Nephron progenitor cell (in vitro differentiated cells): ENCODE measurements around the gene TAF6.

Experiments
- DNase-seq: peaks from one replicate; pipeline ENCODE4 v3.0.0; 2021
- H3K27ac Mint-ChIP-seq: 2 replicates; pipeline ENCODE4 v1.8.0; 2021; ENCODE audit warnings: mild to moderate bottlenecking, moderate library complexity, mixed read lengths
- H3K27me3 Mint-ChIP-seq: 2 replicates; pipeline ENCODE4 v1.8.0; 2021; ENCODE audit warnings: mild to moderate bottlenecking, low read depth, mixed read lengths; ENCODE audit not compliant: poor library complexity
- H3K36me3 Mint-ChIP-seq: 2 replicates; pipeline ENCODE4 v1.8.0; 2021; ENCODE audit warnings: low read depth, mixed read lengths
- H3K4me1 Mint-ChIP-seq: 2 replicates; pipeline ENCODE4 v1.8.0; 2021; ENCODE audit warnings: mixed read lengths
- H3K4me3 Mint-ChIP-seq: 2 replicates; pipeline ENCODE4 v1.8.0; 2021; ENCODE audit warnings: mild to moderate bottlenecking, moderate library complexity, mixed read lengths
- H3K9me3 Mint-ChIP-seq: 2 replicates; pipeline ENCODE4 v1.8.0; 2021; ENCODE audit warnings: mild to moderate bottlenecking, moderate library complexity, mixed read lengths
- TF ChIP-seq, protein P1 (sequence below): fragments of 200-600 bp; sonication (generic); IDR thresholded peaks from 2 replicates; pipeline ENCODE4 v1.5.0; 2021; ENCODE audit warnings: antibody characterized with exemption

The TAF6 gene

DNA sequence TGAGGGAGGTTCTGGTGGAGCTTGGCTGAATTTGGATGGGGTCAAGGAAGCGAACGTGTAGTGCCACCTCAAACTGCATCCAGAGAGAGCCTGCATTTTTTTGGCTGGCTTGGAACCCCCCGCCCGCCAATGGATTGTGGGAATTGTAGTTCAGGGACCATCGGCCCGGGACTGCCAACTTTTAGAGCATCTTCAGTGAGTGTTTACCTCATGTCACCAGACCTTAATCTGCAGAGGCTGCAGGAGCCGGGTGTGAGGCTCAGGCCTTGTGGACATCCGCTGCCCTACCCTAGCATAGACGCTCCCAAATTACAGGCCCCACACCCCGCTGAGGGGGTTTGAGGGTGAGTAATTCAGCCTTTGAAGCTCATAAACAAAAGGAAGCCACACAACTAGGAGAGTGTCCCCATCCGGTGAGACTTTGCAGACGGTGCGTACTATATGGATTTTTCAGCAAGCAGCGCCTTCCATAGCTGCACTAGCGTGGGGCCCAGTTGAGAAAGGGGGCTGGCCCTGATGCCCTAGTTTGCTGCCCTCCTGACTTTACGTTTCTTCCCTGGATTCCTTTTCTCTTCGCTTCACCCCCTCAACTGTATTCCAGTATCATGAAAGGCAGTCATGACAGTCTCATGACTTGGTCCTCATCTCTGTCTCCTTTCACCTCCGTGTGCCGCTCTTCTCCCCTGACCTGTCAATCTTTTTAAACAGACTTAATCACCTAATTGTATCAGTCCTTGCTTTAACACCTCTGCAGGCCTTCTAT lies 993 bp upstream of the TAF6 start:
- no peaks in the 10 kb centered on the region for H3K9me3 Mint-ChIP-seq
- peak overlapping the region; percentile 98 for H3K4me3 Mint-ChIP-seq
- TF ChIP-seq, protein P1, sequence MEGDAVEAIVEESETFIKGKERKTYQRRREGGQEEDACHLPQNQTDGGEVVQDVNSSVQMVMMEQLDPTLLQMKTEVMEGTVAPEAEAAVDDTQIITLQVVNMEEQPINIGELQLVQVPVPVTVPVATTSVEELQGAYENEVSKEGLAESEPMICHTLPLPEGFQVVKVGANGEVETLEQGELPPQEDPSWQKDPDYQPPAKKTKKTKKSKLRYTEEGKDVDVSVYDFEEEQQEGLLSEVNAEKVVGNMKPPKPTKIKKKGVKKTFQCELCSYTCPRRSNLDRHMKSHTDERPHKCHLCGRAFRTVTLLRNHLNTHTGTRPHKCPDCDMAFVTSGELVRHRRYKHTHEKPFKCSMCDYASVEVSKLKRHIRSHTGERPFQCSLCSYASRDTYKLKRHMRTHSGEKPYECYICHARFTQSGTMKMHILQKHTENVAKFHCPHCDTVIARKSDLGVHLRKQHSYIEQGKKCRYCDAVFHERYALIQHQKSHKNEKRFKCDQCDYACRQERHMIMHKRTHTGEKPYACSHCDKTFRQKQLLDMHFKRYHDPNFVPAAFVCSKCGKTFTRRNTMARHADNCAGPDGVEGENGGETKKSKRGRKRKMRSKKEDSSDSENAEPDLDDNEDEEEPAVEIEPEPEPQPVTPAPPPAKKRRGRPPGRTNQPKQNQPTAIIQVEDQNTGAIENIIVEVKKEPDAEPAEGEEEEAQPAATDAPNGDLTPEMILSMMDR = no peak
- peaks cover 40% of the 10 kb centered on the region for H3K4me1 Mint-ChIP-seq
- H3K27me3 Mint-ChIP-seq = peaks cover 3% of the 10 kb centered on the region
- peaks cover 28% of the 10 kb centered on the region for H3K36me3 Mint-ChIP-seq
- peak; percentile 67 for DNase-seq
- peak overlapping the region; percentile 100 for H3K27ac Mint-ChIP-seq

DNA sequence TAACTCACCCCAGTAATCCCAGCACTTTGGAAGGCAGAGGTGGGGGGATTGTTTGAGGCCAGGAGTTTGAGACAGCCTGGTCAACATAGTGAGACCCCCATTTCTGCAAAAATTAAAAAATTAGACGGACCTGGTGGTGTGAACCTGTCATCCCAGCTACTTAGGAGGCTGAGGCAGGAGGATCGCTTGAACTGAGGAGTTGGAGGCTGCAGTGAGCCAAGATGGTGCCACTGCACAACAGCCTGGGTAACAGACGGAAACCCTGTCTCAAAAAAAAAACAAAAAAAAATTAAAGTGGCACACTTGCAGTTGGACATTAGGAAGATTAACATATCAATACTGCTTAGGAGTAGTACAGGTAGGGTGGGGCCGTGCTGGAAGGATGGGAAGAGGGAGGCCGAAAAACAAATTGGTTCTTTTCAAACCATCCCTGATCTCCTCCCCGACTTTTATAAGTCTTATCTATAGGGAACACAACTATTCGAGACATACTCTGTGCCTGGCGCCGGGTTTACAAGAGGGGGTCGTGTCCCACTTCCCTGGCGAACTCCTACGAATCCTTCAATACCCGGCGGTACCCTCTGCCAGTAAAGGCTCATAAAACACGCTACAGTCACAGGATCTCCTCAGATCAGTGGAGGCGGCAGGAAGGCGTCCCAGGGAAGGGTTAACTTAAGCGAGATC lies 628 bp downstream of the TAF6 start:
- H3K27me3 Mint-ChIP-seq = peaks cover 3% of the 10 kb centered on the region
- TF ChIP-seq, protein P1 = no peak
- H3K4me1 Mint-ChIP-seq = peaks cover 34% of the 10 kb centered on the region
- H3K27ac Mint-ChIP-seq = peak overlapping the region; percentile 100
- no peak for DNase-seq
- H3K36me3 Mint-ChIP-seq = peaks cover 26% of the 10 kb centered on the region
- H3K9me3 Mint-ChIP-seq = no peaks in the 10 kb centered on the region
- peak overlapping the region; percentile 98 for H3K4me3 Mint-ChIP-seq

DNA sequence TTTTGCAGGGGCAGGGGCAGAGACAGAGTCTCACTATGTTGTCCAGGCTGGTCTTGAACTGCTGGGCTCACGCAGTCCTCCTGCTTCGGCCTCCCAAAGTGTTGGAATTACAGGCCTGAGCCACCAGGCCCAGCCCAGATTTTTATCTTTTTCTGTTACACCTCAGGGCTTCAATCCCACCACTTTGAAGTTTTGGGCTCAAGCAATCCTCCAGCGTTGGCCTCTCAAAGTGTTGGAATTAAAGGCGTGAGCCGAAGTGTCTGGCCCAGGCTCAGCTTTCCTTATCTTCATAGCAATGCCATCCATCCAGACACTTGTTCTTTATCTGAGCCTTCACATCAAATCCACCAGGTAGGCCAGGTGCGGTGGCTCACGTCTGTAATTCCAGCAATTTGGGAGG lies 4.1 kb downstream of the TAF6 start:
- Mint-ChIP-seq H3K36me3 (peaks cover 45% of the 10 kb centered on the region), H3K4me1 (peaks cover 28% of the 10 kb centered on the region), H3K4me3 (no peak overlapping the region), H3K9me3 (no peaks in the 10 kb centered on the region), H3K27ac (no peak overlapping the region), H3K27me3 (peaks cover 3% of the 10 kb centered on the region)
- TF ChIP-seq, protein P1 = no peak
- no peak for DNase-seq

DNA sequence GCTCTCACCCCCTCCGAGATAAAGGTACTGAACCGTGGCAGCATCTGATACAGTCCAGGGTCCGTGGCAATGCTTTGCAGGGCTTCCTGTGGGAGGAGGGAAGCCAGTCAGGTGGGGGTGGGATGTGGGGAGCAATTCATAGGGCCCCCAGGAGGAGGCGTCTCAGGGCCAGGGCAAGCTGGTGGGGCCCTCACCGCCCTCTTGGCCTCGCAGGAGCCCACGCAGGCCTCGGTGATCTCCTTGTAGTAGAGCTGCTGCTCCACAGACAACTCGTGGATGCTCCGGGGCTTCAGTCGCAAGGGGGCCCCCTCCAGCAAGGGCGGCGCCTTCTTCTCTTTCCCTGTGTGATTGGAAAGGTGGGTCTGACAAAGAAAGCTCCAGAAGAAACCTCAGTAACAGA lies 7.2 kb downstream of the TAF6 start:
- Mint-ChIP-seq H3K4me1 (peaks cover 15% of the 10 kb centered on the region), H3K36me3 (peaks cover 56% of the 10 kb centered on the region), H3K27ac (peak overlapping the region; percentile 54), H3K4me3 (no peak overlapping the region), H3K27me3 (no peaks in the 10 kb centered on the region), H3K9me3 (no peaks in the 10 kb centered on the region)
- TF ChIP-seq, protein P1 = no peak
- DNase-seq = no peak

DNA sequence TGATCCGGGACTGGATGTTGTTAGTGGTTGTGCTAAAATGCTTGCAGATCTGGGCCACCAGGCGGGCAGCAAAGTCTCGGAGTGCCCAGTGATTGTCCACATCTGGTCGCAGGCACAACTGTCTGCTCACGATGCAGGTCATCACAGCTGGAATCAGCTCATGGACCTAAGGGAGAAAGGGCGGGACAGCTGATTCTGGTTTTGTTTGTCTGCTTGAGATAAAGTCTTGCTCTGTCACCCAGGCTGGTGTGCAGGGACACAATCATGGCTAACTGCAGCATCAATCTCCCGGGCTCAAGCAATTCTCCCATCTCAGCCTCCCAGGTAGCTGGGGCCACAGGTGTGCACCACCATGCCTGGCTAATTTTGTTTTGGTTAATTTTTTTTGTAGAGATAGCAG lies 8.0 kb downstream of the TAF6 start:
- H3K4me3 Mint-ChIP-seq = no peak overlapping the region

More for the DNA sequence above, 8.0 kb downstream of the TAF6 start:
- Mint-ChIP-seq H3K4me1 (peaks cover 11% of the 10 kb centered on the region), H3K36me3 (peaks cover 50% of the 10 kb centered on the region), H3K27ac (peak overlapping the region; percentile 20), H3K27me3 (no peaks in the 10 kb centered on the region), H3K9me3 (no peaks in the 10 kb centered on the region)
- TF ChIP-seq, protein P1 = no peak
- DNase-seq = no peak
